GM12873 (cell line): ENCODE measurements around the gene COL12A1.

ENCODE experiments used
- TF ChIP-seq, protein P1 (sequence below): IDR thresholded peaks from 2 replicates; pipeline ENCODE4 v1.5.1; 2012; ENCODE audit warnings: low read depth, mild to moderate bottlenecking, moderate library complexity, low read length, control low read depth; ENCODE audit not compliant: insufficient read depth; ENCODE audit errors: missing control alignments

Gene COL12A1

DNA sequence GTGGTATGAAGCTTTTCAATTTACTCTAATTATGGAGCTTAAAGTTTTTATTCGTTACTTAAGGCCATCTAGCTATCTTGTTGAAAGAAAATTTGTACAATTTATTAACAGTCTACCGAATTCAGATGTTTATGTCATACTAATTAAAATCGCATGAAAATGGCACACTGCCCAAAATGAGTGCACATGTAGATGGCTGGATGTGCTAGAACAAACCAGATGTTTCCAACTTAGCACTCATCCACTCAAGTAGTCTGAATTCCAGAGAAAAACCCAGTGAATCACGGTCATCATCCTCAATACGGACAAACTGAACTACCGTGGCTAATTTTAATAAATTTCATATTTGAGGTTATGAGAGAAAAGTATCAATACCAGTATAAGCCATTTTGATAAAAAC, 70.4 kb downstream of the COL12A1 start:
- TF ChIP-seq, protein P1, sequence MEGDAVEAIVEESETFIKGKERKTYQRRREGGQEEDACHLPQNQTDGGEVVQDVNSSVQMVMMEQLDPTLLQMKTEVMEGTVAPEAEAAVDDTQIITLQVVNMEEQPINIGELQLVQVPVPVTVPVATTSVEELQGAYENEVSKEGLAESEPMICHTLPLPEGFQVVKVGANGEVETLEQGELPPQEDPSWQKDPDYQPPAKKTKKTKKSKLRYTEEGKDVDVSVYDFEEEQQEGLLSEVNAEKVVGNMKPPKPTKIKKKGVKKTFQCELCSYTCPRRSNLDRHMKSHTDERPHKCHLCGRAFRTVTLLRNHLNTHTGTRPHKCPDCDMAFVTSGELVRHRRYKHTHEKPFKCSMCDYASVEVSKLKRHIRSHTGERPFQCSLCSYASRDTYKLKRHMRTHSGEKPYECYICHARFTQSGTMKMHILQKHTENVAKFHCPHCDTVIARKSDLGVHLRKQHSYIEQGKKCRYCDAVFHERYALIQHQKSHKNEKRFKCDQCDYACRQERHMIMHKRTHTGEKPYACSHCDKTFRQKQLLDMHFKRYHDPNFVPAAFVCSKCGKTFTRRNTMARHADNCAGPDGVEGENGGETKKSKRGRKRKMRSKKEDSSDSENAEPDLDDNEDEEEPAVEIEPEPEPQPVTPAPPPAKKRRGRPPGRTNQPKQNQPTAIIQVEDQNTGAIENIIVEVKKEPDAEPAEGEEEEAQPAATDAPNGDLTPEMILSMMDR = no peak

DNA sequence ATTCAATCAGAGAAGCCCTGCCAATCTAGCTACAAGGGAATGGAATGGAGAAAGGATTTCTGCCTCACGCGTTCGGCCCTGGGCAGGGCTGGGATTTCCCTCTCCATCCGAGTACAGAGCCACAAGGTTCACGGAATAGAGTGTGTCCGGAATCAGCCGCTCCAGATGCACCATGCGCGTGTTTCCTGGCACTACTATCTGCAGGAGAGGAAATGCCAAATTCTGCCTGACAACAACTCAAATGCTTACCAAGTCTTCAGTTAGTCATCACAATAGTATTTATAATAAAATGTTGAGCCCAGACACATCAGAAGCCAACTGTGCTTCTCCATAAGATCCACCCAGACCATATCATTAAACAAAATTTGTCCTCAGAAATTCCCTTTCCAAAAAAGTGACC, 75.1 kb downstream of the COL12A1 start:
- TF ChIP-seq, protein P1 = no peak

DNA sequence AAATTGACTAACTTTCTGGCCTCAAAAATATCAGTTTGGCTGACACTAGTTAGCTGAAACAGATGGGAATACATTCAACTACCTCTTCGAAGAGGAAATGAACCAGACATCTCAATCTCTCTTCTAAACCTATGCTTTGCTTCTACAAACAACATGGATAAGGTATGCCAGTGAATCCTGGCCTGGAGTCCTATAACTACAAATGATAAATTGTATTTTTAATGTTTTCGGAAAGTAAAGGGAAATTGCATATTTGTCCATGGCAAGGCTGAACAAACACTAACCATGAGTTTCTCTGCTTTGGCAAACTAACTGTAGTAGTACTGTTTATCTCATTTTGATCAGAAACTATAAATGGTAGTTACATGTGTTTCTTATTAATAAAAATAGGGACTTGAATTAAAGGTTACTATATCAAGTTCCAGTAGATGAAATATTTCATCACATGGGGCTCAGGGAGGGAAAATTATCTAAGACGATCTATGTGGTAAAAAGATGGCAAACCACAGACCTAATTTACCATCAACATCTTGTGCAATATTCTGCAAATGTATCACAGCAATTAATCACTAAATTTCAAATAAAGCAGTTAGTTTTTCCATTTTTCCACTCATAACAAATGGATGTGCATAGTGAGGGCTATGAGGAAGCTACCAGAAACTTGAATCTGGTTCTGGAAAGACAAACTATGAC, 76.8 kb downstream of the COL12A1 start:
- TF ChIP-seq, protein P1 = no peak

DNA sequence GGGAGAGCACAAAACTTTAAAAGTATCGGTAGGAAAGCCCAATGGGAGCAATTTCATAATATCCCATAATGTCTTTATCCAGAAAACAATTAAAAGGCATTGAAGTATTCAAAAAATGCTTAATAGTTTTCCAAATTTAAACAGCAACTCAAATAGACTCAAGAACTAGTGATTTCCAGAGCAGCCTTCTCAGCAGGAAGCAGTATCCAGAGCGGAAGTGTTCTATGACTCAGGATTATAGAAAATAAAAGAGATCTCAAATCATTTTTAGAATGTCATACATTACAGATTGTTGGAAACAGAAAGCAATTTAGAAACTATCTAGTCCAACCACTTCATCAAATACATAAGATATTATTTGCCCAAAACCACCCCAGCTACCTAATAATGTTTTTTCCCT, 79.3 kb downstream of the COL12A1 start:
- TF ChIP-seq, protein P1 = no peak

DNA sequence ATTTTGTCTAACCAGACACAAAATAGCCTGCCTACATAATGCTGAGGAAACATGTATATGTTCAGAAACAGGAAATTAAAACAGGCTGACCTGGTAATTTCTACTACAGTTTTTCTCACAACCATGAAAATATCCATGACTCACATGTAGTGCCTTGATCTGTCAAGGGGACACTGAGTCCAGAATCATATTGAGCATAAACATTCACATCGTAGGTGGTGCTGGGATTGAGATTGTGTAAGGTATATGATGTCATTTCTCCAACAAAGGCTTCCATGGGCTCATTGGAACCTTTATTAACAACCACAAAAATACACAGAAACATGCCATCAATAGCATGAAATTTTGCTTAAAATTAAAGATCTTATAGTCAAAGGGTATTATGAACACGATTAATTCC, 80.9 kb downstream of the COL12A1 start:
- TF ChIP-seq, protein P1 = no peak

DNA sequence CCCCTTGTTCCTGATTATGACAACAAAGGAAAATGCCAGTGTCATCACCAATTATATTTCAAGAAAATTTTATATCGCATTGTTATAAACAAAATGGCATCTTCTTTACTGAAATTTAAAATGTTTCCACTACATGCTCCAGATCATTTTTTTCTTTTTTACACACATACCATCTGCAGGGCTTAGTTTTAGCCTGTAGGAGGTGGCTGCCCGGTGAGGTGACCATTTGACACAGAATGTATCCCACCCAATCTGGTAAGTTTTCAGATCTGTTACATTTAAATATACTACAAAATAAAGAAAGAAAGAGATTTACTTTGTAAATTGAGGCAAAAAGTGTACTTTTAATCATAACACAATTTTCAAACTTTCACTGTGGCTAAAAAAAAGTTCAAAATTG, 81.8 kb downstream of the COL12A1 start:
- TF ChIP-seq, protein P1 = no peak

DNA sequence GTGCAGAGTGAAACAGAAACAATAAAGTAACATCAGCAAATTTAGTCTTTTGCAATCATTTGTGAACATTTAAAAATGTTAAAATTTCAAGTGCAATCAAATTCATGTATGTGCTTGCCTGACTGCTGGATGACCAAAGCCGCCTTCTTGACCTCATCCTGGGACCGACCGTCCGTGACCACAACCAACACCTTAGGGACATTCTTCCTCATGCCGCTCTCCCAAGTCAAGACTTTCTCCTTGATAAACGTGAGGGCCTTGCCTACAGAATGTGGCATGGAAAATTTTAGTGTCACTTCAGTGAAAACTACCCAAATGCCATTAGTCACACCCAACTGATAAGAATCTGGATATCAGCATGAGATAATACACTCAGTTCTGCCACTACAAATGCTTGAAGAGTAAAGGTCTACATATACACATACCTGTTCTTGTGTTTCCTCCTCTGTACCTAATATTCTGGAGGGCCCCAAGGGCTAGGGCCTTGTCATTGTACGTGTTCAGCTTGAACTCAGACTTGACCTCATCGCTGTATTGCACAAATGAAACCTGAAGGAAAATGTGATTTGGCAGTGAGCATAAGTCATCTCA, 86.8 kb downstream of the COL12A1 start:
- TF ChIP-seq, protein P1 = no peak
